GM19372 (cell line): ENCODE data around the gene MROH7.

ENCODE experiments used
- ATAC-seq: cut with Tn5 transposase; IDR thresholded peaks from one replicate; pipeline ENCODE4 v1.9.1; 2021; ENCODE audit warnings: mild to moderate bottlenecking, low read depth, moderate library complexity; ENCODE audit not compliant: unreplicated experiment

MROH7 gene

DNA sequence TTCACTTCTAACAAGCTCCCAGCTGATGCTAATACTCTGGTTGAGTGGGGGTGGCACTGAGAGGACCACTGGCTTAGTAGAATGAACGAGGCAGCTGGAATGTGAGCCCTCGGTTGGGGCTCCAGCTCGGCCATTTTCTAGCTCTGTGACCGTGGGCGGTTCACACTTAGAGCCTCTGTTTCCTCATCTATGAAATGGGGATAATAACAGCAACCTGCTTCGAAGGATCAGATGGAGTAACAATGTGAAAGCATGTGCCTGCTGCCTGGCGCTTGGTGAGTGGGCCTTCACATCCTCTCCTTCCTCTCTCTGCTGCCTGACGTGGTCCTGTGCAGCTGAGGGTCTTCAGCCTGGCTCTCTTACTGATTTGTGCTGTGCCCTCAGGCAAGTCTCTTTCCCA is 53.2 kb downstream of the MROH7 start:
- ATAC-seq: no peak

DNA sequence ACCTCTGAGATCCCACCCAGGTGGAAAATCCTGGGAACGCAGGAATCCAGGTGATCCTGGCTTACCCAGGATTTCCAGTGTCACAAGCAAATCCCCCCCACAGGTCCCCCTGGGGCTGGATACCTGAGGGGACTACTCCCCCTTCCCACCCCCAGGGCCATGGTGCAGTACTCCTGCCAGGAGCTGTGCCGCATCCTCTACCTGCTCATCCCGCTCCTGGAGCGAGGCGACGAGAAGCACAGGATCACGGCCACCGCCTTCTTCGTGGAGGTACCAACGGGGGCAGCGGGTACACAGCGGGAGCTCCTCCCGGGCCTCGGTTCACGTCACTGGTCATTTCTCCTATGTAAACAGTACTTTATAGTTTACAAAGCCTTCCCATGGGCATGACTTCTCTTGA is 53.6 kb downstream of the MROH7 start:
- ATAC-seq: no peak

DNA sequence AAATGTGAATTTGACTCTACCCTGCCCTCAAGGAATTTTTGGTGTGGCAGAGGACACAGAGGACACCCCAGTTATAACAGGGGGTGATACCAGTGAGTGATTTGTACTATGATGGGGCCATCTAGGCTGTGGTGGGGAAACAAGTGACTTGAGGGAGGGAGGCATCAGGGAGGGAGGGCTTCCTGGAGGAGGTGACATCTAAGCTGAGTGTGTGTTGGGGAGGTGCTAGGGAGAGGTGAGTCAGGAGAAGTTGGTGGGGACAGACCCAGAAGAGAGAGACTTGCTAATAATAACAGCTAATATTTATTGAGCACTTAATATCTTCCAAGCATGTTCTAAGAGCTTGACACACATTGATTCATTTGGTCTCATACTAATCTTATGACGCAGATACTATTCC is 54.2 kb downstream of the MROH7 start:
- ATAC-seq: no peak

DNA sequence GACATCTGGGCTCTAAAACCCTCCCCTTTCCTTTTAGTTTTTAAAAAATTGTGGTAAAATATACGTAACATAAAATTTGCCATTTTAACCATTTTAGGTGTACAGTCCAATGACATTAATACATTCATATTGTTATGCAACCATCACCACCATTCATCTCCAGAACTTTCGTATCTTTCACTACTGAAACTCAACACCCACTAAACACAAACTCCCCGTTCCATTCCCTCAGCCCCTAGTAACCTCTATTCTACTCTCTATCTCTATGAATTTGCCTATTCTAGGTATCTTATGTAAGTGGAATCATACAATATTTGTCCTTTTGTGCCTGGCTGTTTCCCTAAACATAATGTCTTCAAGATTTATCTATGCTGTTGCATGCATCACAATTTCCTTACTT is 54.7 kb downstream of the MROH7 start:
- ATAC-seq: no peak

DNA sequence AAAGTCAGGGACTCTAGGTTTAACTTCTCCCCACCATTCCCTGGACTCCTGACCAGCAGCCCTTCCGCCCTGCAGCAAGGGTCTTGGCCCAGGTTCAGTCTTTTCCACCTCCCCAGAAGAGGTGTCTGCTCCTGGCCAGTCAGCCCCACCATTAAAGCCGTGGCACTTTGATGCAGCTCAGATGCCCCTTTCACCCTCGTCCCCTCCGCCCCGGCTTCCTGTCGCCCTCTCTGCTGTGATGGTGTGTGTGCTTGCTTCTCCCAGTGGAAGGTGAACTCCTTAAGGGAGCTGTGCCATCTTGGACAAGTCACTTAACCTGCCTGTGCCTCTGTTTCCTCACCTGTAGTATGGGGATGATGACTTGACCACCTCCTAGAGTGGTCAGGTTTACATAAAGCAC is 56.3 kb downstream of the MROH7 start:
- no peak for ATAC-seq

DNA sequence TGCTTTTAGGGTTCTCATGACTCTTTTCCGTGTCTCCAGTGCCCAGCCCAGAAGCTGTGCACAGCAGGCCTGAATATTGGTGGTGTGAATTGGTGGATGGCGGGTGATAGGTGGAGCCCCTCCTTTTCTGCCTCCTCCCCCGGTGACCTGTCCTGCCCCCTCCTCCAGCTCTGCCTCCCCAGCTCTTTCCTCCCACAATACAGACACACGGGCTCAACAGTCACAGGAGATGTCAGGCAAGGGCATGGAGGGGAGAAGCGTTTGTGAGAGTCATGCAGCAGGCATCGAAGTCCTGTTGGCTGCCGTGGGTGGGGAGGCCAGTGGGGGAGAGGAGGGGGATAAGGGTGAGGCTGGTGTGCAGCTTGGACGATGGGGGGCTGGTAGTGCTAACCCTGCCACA is 56.8 kb downstream of the MROH7 start:
- ATAC-seq: no peak

DNA sequence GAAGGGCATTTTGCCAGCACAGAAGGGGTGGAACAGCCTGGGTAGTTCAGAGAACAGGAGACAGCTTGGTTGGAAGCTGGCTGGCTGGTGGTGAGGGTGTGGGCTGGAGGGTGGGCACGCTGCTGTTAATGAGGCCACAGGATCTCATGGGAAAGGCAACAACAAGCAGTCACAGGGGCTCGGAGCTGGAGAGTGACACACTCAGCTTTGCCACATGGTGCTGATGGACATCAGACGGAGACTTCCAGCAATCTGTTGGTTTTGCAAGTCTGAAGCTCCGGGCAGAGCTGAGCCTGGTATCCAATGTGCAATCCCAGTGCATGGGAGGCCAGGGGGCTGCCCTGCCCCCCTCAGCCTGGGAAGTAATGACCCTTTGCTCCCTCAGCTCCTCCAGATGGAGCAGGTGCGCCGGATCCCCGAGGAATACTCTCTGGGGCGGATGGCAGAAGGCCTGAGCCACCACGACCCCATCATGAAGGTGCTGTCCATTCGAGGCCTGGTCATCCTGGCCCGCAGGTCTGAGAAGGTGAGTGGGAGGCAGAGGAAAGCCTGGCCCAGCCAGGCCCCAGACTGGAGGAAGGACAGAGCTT is 58.4 kb downstream of the MROH7 start:
- no peak for ATAC-seq

DNA sequence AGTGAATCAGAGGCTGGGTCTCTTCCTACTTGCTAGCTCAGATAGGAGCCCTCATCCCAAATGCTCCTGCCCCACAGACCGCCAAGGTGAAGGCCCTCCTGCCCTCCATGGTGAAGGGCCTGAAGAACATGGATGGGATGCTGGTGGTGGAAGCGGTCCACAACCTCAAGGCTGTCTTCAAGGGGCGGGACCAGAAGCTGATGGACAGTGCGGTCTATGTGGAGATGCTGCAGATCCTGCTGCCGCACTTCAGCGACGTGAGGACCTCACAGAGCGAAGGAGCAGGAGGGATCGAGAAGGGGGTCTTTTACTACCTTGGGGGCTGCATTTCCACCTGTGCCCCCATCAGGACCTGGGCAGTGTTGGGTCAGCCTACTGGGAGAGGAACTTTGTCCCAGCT is 59.5 kb downstream of the MROH7 start:
- ATAC-seq: no peak

DNA sequence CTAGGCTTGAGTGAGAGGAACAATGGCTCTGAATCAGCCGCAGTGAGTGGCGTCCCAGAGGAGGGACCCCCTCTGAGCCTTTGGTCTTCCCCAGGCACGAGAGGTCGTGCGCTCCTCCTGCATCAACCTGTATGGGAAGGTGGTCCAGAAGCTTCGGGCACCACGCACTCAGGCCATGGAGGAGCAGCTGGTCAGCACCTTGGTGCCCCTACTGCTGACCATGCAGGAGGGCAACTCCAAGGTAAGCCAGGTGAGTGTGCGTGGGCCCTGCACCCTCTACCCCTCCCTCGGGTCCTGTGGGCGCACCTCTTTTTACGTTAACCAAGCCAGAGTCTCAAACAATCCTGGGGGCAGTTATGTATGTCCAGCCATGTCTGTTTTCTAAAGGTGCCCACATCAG is 60.4 kb downstream of the MROH7 start:
- ATAC-seq: no peak

DNA sequence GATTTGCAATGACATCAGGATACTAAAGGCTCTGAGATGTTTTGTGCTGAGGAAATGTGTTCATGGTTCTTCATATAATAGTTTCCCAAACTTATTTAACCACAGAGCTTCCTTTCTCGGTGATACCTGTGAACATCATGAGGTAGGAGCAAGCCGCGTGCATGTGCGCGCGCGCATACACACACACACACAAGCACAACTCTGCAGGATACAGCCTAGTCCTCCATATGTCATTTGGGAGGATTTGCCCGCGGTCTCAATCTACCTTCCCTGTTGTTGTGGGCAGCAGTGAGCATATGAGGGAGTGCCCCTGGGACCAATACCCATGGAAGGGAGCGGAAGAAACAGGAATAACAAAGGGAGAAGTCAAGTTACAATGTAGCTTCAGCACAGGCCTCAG is 61.9 kb downstream of the MROH7 start:
- ATAC-seq: no peak

DNA sequence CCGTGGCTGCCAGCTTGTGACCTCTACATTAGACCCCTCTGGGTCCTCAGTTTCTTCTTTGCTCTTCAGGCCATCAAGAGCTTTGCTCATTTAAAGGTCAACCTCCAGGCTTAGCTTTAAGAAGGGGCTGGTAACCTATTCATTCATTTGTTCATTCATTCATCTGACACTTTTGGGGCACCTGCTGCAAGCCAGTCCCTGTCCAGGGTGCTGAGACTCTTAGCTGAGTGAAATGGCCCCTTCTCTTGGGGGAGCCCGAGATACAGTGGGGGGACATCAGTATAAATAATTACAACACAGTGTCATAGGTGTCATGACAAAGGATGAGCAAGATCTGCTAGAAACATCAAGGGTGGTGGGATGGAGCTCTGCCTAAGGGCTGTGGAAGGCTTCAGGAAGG is 63.6 kb downstream of the MROH7 start:
- no peak for ATAC-seq

DNA sequence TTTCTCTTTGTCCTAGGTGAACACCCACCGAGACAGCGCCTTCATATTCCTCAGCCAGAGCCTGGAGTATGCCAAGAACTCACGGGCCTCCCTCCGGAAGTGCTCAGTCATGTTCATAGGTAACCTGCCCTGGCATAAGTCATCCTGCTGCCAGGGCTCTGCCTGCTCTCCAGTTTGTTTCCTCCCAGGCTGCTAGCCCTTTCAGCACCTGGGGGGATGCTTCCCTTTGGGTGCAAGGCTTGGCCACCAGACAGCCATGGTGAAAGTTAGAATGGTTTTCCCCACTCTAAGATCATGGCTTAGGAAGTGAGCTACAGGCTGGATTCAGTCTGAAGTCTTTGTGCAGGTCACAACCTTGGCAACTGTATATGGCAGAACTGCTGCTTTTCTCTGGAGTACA is 64.8 kb downstream of the MROH7 start:
- ATAC-seq: no peak

DNA sequence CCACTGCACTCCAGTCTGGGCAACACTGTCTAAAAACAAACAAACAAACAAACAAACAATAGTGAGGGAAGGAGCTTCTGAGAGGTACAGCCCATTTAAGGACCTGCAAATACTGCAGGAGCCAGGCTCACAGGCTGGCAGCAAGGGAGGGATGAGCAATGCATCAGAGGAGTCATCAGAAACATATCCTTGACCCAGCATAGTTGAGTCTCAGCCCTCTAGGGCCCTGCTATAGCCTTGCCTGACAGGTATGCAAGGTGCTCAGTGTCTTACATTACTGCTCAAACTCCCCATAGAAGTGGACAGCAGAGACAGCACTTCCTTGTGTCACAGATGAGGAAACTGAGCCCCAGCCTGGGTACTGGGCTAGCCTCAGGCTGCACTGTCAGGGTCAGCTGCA is 66.8 kb downstream of the MROH7 start:
- no peak for ATAC-seq

DNA sequence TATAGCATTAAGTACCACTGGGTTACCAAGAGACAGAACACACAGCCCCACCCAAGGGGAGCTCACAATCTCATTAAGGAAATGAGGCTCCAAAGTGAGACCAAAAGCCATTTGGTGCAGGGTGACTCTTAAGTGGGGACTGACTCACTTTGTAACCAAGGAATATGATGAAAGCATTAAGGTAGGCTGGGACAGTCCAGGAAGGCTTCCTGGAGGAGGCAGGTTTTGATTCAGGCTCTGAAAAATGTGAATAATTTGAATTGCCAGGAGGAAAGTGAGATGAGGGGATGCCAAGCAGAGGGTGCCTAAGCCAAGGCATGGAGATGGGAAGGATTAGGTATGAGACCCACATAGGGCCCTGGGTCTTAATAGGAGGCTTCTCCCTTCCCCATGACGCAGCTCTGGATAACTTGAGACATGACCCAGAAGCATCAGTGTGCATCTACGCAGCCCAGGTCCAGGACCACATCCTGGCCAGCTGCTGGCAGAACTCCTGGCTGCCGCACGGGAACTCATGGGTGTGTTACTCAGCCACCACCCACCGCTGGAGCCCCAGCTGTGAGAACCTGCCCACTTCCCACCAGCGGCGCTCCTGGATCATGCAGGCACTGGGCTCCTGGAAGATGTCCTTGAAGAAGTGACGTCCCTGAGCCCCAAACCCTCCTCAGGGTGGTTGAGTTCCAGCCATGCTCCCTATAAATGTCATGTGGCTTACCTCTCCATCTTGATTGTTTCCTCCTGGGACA is 68.1 kb downstream of the MROH7 start:
- no peak for ATAC-seq

DNA sequence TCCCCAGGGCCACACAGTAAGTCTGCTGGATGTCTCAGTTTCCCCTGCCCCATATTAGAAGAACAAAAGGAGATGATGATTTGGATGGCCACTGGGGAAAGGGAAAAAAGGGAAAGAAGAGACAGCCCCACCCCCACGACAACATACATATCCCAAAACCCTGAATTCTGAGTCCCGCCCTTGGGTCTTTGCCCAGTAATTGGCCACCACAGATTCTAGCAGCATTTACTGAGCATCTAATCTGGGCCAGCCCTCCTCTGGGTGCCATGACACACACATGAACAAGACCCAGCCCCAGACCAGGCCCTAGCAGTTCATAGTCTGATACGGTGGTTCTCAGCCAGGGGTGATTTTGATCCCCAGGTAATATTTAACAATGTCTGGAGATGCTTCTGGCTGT is 68.8 kb downstream of the MROH7 start:
- no peak for ATAC-seq

DNA sequence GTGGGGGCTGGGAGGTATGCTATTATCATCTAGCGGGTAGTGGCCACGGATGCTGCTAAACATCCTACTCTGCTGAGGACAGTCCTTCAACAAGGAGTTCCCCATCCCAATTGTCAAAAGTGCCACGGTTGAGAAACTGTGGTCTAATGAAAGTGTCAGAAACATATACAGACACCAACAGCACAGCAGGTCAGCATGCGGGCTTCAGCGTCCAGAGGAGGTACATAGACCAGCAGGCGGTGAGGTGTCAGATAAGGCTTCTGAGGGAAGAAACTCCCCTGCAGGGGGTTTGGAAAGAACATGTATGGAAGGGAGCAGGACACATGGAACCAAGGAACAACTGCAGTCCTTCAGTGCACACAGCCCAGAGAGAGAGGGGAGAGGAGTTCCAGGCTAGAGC is 69.3 kb downstream of the MROH7 start:
- ATAC-seq: no peak

DNA sequence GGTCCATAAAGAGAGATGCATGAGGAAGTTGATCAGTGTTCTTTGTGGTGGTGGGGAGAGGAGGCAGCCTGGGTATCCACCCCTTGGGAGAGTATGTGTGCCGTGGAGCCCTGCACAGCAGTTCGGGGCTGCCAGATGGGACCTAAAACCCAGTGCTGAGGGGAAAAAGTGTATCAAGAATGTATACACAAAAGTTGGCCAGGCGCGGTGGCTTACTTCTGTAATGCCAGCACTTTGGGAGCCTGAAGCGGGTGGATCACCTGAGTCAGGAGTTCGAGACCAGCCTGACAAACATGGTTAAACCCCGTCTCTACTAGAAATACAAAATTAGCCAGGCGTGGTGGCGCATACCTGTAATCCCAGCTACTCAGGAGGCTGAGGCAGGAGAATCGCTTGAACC is 70.0 kb downstream of the MROH7 start:
- no peak for ATAC-seq

DNA sequence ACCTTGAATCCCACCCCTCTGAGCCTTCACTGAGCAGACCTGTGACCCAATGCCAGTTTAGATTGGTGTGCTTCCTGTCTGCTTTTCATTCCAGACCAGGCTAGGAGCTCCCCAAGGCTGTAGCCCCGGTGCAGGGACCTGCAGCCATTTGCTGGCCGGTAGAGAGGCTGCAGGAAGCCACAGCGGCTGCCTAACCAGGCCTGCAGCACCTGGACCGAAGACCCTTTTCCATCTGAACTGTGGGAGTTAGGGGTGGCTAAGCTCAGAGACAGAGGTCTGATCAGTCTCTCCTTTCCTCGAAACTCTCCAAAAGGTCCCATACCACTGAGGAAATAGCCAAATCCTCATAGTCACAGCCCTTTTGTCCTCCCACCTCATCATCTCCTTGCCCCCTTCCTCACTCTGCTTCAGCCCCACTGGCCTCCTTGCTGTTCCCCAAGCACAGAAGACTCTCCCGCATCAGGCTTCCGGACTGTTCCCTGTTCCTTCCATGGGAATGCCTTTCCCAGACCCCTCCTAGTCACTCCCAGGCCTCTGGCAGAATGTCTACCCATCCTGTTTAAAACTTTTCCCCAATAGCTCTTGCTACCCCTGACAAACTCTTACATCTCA is 73.4 kb downstream of the MROH7 start:
- ATAC-seq: no peak

DNA sequence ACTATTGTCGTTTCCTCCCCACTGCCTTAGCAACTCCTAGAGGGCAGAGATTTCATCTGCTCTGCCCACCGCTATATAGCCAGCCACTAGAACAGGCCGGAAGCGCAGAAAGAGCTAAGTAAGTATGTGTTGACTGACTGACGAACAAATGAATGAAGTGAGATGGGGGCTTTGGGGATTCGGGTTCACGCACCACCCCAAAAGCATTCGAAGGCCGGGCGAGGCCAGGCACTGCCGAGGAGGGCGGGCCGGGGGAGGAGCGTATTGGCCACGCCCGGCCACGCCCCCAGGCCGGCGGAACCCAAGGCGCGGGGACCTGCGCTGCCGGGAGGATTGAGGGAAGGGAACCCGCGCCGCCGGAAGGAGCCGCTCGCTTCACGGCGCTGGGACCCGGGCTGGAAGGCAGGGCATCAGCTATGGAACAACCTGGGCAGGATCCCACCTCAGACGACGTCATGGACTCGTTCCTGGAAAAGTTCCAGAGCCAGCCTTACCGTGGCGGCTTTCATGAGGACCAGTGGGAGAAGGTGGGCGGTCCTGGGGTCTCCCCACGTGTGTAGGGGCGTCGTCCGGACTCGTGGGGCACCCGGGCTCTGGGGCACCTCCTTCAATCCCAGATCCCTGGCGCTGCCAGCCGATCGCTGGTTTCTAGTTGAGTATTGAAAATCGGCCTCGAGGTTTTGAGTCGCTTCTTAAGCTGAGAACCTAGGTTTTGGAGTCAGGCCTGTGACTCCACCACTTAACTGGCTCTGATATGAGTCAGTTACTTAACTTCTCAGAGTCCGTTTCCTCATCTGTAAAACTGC is 74.1 kb downstream of the MROH7 start, which contains the start of gene TTC4:
TTC4 (plus strand) TSS at position 369 of the 806 bp plus-strand sequence; CDS start at position 417, 48 bp downstream.
- peak; percentile 94 for ATAC-seq

DNA sequence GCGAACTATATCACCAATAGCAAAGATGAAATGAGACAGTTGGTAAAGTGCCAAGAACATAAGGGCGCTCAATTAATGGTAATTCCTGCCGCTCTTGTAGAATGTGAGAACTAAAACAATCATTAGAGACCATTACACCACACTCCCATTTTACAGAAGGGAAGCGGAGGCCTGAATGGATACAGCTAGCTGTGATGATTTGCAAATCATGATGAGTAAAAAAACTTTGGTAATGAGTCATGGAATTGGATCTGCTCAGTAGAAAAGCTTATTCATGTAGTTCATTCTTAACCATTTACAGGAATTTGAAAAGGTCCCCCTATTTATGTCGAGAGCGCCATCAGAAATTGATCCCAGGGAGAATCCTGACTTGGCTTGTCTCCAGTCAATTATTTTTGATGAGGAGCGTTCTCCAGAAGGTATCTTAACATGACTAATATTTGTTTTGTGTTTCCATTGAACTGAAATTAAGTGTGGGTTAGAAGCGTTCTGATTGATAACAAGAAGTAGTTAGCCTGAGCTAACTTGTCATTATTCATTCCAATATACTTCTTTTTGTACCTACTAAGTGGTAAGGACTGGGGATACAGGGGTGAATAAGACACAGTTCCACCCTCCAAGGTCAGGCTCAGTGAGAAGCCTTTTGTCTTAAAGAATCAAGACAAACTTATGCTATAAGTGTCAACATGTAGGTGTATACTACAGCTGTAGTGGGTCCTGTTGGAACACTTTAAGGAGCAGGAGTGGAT is 74.9 kb downstream of the MROH7 start:
- no peak for ATAC-seq

DNA sequence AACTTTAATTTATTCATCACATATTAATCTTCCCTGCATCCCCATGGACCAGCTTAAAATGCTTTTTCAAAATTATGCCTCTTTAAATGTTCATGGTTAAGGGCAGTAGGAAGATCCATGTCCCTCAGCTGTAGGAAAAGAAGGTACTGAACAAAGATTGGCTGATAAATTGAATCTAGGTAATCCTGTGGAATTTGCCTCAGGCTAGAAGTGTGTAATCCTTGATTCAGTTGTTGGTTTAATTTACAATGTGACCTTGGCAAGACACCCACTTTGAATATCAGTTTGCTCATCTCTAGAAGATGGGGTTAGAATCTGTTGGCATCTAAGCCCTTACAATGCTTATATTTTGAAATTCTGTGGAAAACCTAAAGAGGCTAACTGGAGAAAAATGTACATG is 80.1 kb downstream of the MROH7 start:
- no peak for ATAC-seq
